HG02759 (cell line): ENCODE data around the gene CCDC192.

ENCODE experiments used
- ATAC-seq: cut with Tn5 transposase; IDR thresholded peaks from one replicate; pipeline ENCODE4 v1.9.1; 2021; ENCODE audit warnings: mild to moderate bottlenecking, moderate library complexity; ENCODE audit not compliant: unreplicated experiment

Gene CCDC192

GRCh38 chr5:127942246-127943060, 239.3 kb downstream of the CCDC192 start:
- ATAC-seq = no peak

GRCh38 chr5:127943061-127943371, 239.8 kb downstream of the CCDC192 start:
- peak; percentile 71 for ATAC-seq

GRCh38 chr5:127944125-127944524, 240.9 kb downstream of the CCDC192 start:
- no peak for ATAC-seq

GRCh38 chr5:127947941-127948340, 244.8 kb downstream of the CCDC192 start:
- ATAC-seq = no peak

GRCh38 chr5:127950707-127951391, 247.7 kb downstream of the CCDC192 start:
- ATAC-seq = no peak

GRCh38 chr5:127951791-127952190, 248.6 kb downstream of the CCDC192 start:
- no peak for ATAC-seq

- no peak for ATAC-seq
Measured at GRCh38 chr5:127957183-127957582, 254.0 kb downstream of the CCDC192 start.

- ATAC-seq = no peak
Measured at GRCh38 chr5:127957701-127958239, 254.6 kb downstream of the CCDC192 start.

GRCh38 chr5:127958421-127959011, 255.3 kb downstream of the CCDC192 start:
- ATAC-seq = no peak

GRCh38 chr5:127959152-127959764, 256.1 kb downstream of the CCDC192 start:
- no peak for ATAC-seq

- ATAC-seq = no peak
Measured at GRCh38 chr5:127960270-127960691, 257.1 kb downstream of the CCDC192 start.

- ATAC-seq = no peak
Measured at GRCh38 chr5:127961006-127961762, 258.0 kb downstream of the CCDC192 start.

GRCh38 chr5:127961763-127962145, 258.6 kb downstream of the CCDC192 start:
- no peak for ATAC-seq

GRCh38 chr5:127962491-127962890, 259.3 kb downstream of the CCDC192 start:
- no peak for ATAC-seq

GRCh38 chr5:127963233-127963632, 260.0 kb downstream of the CCDC192 start:
- no peak for ATAC-seq

- no peak for ATAC-seq
Measured at GRCh38 chr5:127963931-127964330, 260.7 kb downstream of the CCDC192 start.

GRCh38 chr5:127967323-127967982, 264.3 kb downstream of the CCDC192 start:
- no peak for ATAC-seq

- ATAC-seq = no peak
Measured at GRCh38 chr5:127967983-127968592, 264.9 kb downstream of the CCDC192 start.

GRCh38 chr5:127969002-127969401, 265.8 kb downstream of the CCDC192 start:
- ATAC-seq = no peak

GRCh38 chr5:127969651-127970050, 266.5 kb downstream of the CCDC192 start:
- ATAC-seq = peak; percentile 47
